Measurements from ENCODE around the gene DGKG. TPM values are rescaled to one million over a fixed set of nuclear protein-coding genes. Genes with fewer than 3 reads are reported as not detected.

Gene DGKG
- total and polyA plus RNA-seq, 2 of the 8 experiments (the other 6 are each of a cell fraction or from before 2014, with no cell fraction given): 0.30 to 0.48 TPM

DNA sequence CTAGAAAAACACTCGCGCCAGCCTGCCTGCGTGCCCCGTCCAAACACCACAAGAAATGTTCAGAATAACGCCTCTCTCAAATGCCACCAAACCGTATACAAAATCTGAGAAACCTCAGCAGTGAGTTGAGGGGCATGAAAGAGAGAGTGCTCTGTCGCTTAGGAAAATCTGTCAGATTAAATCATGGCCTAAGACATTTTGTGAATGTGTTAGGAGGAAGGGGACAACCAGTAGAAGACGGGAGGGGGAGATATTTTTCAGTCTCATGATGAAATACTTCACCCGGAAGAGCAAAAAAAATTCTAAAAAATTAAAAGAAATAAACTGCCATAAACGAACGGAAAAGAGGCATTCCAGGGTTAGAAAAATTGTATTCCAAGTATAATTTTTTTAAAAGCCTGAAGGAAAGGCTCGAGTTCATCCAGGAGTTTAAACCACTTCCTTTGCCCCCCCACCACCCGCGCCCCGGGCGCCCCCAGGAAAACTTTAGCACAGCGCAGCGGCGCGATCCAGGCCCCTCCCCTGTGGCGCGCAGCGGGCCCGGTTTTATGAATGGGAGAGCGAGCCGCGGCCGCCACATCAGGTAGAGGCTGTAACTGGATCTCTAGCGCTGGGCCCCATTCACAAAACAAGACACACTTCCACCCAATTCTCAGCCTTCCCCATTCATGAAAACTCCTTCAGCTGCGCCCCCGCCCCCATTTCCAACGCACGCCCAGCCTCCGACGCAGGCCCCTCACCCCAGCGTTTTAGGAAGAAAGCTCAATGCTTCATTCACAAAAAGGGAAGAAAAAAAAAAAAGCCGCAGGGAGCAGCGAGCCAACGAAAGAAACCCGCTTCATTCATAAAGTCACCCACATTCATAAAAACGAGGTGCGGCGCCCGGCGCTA lies 254.6 kb downstream of the DGKG start (continued):
- TF ChIP-seq RNF2 (IDR thresholded peaks at IDR 0.05; ENCODE audit: borderline replicate concordance, low read depth, low read length, missing control alignments, poor library complexity, severe bottlenecking) (peak; percentile 65), CHD2 (IDR thresholded peaks at IDR 0.05; ENCODE audit: low read length) (no peak), EZH2 (IDR thresholded peaks at IDR 0.05; ENCODE audit: low read depth, low read length, severe bottlenecking) (peak; percentile 17), SP1 (IDR thresholded peaks at IDR 0.05; ENCODE audit: low read depth, low read length) (0 out of 2 replicates have a peak, but pooled peaks have one; percentile 23), NRF1 (IDR thresholded peaks at IDR 0.05; ENCODE audit: low read depth, low read length) (no peak), EGR1 (IDR thresholded peaks at IDR 0.05; ENCODE audit: borderline replicate concordance, low read depth, low read length) (no peak), ASH2L (IDR thresholded peaks at IDR 0.05; ENCODE audit: low read length) (peak; percentile 55), TCF12 (IDR thresholded peaks at IDR 0.05; ENCODE audit: low read depth, low read length) (0 out of 2 replicates have a peak, but pooled peaks have one; percentile 9), EP300 (IDR thresholded peaks at IDR 0.05; ENCODE audit: borderline replicate concordance in 1 of 2, low read depth in 2 of 2, low read length in 2 of 2) (no peak), SIRT6 (IDR thresholded peaks at IDR 0.05; ENCODE audit: low read length) (no peak), BRCA1 (IDR thresholded peaks at IDR 0.05; ENCODE audit: low read depth, low read length) (no peak), JUND (IDR thresholded peaks at IDR 0.05; ENCODE audit: low read length) (no peak), TBP (IDR thresholded peaks at IDR 0.05; ENCODE audit: low read depth, low read length) (no peak), JUN (IDR thresholded peaks at IDR 0.05; ENCODE audit: low read depth, low read length) (no peak), SAP30 (IDR thresholded peaks at IDR 0.05; ENCODE audit: insufficient read depth, insufficient replicate concordance, low read length) (no peak), POLR2A (IDR thresholded peaks at IDR 0.05; ENCODE audit: control extremely low read depth in 1 of 2, low read depth in 2 of 2, low read length in 2 of 2) (no peak), SIN3A (conservative IDR thresholded peaks at IDR 0.05 in 1 of 2, IDR thresholded peaks at IDR 0.05 in 1 of 2; ENCODE audit: low read depth in 1 of 2, low read length in 2 of 2) (peak in 1 of 2 experiments; percentile 9; a peak in 1 of 4 replicates)
